GM12878 (cell line): ENCODE data around the gene ACSF2. TPM values are rescaled to one million over a fixed set of nuclear protein-coding genes. Genes with fewer than 3 reads are reported as not detected.

ENCODE experiments used
- ATAC-seq: fragments of 200-7000 bp; cut with Tn5 transposase; 3 replicates; pipeline ENCODE4 v1.9.1; 2020; ENCODE audit warnings: mild to moderate bottlenecking, moderate library complexity
- BruUV-seq: library from RNA; stranded (reverse); fragments of 400-500 nt; replicated peaks from 2 replicates; lab custom pipeline; 2021; lab: Mats Ljungman, UMichigan
- CTCF ChIA-PET: fragments of 300-600 bp; sonication (Branson Sonifier 250); formaldehyde crosslinking; extraction: SDS; loops from one replicate; lab custom pipeline; 2021; ENCODE audit warnings: inconsistent platforms; lab: Yijun Ruan, JAX
- POLR2A ChIA-PET: fragments of 350-600 bp; formaldehyde crosslinking; extraction: SDS; loops from one replicate; lab custom pipeline; 2021; ENCODE audit warnings: inconsistent platforms; lab: Charles Lee
- RAD21 ChIA-PET: fragments of 300-600 bp; sonication (Branson Sonifier 250); formaldehyde crosslinking; loops from one replicate; lab custom pipeline; 2023; ENCODE audit warnings: antibody characterized with exemption; ENCODE audit not compliant: unreplicated experiment; lab: Charles Lee
- SMC1A ChIA-PET: fragments of 300-600 bp; sonication (Branson Sonifier 250); formaldehyde crosslinking; loops from one replicate; lab custom pipeline; 2023; ENCODE audit not compliant: unreplicated experiment, uncharacterized antibody; lab: Charles Lee
- DNase-seq: peaks from one replicate; pipeline ENCODE4 v3.0.0-alpha.2; 2011; ENCODE audit warnings: low read depth, low spot score
- FAIRE-seq: peaks from 3 replicates; lab custom pipeline; 2011; peaks lifted over from hg19 to GRCh38; lab: Jason Lieb, UNC
- H2AFZ ChIP-seq: 2 replicates; pipeline ENCODE4 v1.6.0; 2011; ENCODE audit warnings: low read depth, low read length, control low read depth; ENCODE audit not compliant: control insufficient read depth
- H3K27ac ChIP-seq: 2 replicates; pipeline ENCODE4 v1.5.1; 2011; ENCODE audit warnings: control low read depth; ENCODE audit not compliant: control insufficient read depth, insufficient read depth
- H3K27me3 ChIP-seq, 2 experiments: replicated peaks in 1 of 2; 2 replicates each; pipeline versions ENCODE4 v1.6.0 to v1.6.1; 2011; ENCODE audit warnings: low read length in 1 of 2; ENCODE audit not compliant: control insufficient read depth in 2 of 2, insufficient read depth in 2 of 2
- H3K36me3 ChIP-seq, 2 experiments: 2 replicates each; pipeline ENCODE4 v1.5.1; 2011; ENCODE audit warnings: low read length in 1 of 2; ENCODE audit not compliant: control insufficient read depth in 2 of 2, insufficient read depth in 2 of 2
- H3K4me1 ChIP-seq: 2 replicates; pipeline ENCODE4 v1.6.1; 2011; ENCODE audit warnings: mild to moderate bottlenecking, low read length, moderate library complexity, mixed read lengths; ENCODE audit not compliant: control insufficient read depth, insufficient read depth
- H3K4me2 ChIP-seq: 2 replicates; pipeline ENCODE4 v1.6.0; 2011; ENCODE audit warnings: control low read depth; ENCODE audit not compliant: control insufficient read depth, insufficient read depth
- H3K4me3 ChIP-seq: fragments of 200-600 bp; sonication (generic); 2 replicates; pipeline ENCODE4 v1.5.1; 2016
- H3K79me2 ChIP-seq: 2 replicates; pipeline ENCODE4 v1.6.0; 2011; ENCODE audit warnings: low read length; ENCODE audit not compliant: control insufficient read depth, insufficient read depth
- H3K9ac ChIP-seq: 2 replicates; pipeline ENCODE4 v1.8.0; 2011; ENCODE audit warnings: low read length, control low read depth, mixed read lengths; ENCODE audit not compliant: control insufficient read depth, insufficient read depth
- H3K9me3 ChIP-seq: replicated peaks from 3 replicates; pipeline ENCODE4 v1.5.1; 2011; ENCODE audit warnings: mild to moderate bottlenecking, low read length; ENCODE audit not compliant: control insufficient read depth, insufficient read depth
- H4K20me1 ChIP-seq: 2 replicates; pipeline ENCODE4 v1.6.0; 2011; ENCODE audit not compliant: control insufficient read depth, insufficient read depth
- ATF7 ChIP-seq: fragments of 450-650 bp; IDR thresholded peaks from 2 replicates; pipeline ENCODE4 v1.6.1; 2016; ENCODE audit warnings: low read depth, mild to moderate bottlenecking
- CBX5 ChIP-seq: sonication (generic); IDR thresholded peaks from 2 replicates; pipeline ENCODE4 v1.6.1; 2016; ENCODE audit warnings: low read depth, moderate library complexity, mild to moderate bottlenecking, inconsistent platforms
- MTA2 ChIP-seq: fragments of 450-650 bp; IDR thresholded peaks from 2 replicates; pipeline ENCODE4 v1.6.1; 2016; ENCODE audit warnings: low read depth, mild to moderate bottlenecking, moderate library complexity
- NFYA ChIP-seq: IDR thresholded peaks from 2 replicates; pipeline ENCODE4 v1.6.1; 2011; ENCODE audit warnings: low read depth, mild to moderate bottlenecking, low read length, improper control_type of control experiment, borderline replicate concordance
- NR2F1 ChIP-seq: fragments of 450-650 bp; conservative IDR thresholded peaks from 2 replicates; pipeline ENCODE4 v1.6.1; 2017; ENCODE audit warnings: mild to moderate bottlenecking
- POLR2AphosphoS2 ChIP-seq: IDR thresholded peaks from 2 replicates; pipeline ENCODE4 v1.6.1; 2011; ENCODE audit warnings: low read depth, mild to moderate bottlenecking, low read length, improper control_type of control experiment, moderate library complexity
- WGBS: methylation state at CpG from one replicate; pipeline ENCODE4 v1.1.6; 2016; ENCODE audit warnings: low lambda C conversion rate; ENCODE audit not compliant: insufficient replicate concordance, insufficient coverage; ENCODE audit errors: missing lambda C conversion rate; 5-methylcytosine and 5-hydroxymethylcytosine counted together
- in situ Hi-C: fragments of 300-500 bp; cut with MboI; formaldehyde crosslinking; loops from 9 replicates; pipeline ENCODE4 v1.14.3; 2018; ENCODE audit warnings: mixed read lengths
- intact Hi-C: fragments of 100-400 bp; cut with micrococcal nuclease; formaldehyde crosslinking; loops from one replicate; pipeline ENCODE4 v1.14.2; 2022; ENCODE audit not compliant: unreplicated experiment
- polyA plus RNA-seq, 11 experiments: library from polyadenylated mRNA; depleted of rRNA in 4 of 11; unstranded in 6 of 11; stranded (reverse) in 5 of 11; fragments of >200 nt; fragmentation: Nextera tagmentation in 4 of 11; fragmentation: Illumina TruSeq in 1 of 11; extraction: Ambion mirVana in 4 of 11; extraction: Trizol in 1 of 11; gene quantifications; 1 replicate in 1 of 11; 2 replicates in 10 of 11; pipeline versions ENCODE4 v1.2.1 to v1.2.3, GENCODE V29; 2011 to 2016; ENCODE audit warnings: inconsistent platforms in 2 of 11, missing spikeins in 2 of 11, low read depth in 1 of 11
- total RNA-seq, 4 experiments: library from RNA; depleted of rRNA in 3 of 4; stranded (reverse); fragments of >200 nt in 3 of 4; fragmentation: Illumina TruSeq in 1 of 4; extraction: Trizol in 1 of 4; gene quantifications; 2 replicates each; pipeline versions ENCODE4 v1.2.1 to v1.2.3, GENCODE V29; 2013 to 2021

The ACSF2 gene
- total and polyA plus RNA-seq, 10 of the 15 experiments (the other 5 are each of a cell fraction or from before 2014, with no cell fraction given) = 7.1 to 32.8 (median 16.8) TPM

DNA sequence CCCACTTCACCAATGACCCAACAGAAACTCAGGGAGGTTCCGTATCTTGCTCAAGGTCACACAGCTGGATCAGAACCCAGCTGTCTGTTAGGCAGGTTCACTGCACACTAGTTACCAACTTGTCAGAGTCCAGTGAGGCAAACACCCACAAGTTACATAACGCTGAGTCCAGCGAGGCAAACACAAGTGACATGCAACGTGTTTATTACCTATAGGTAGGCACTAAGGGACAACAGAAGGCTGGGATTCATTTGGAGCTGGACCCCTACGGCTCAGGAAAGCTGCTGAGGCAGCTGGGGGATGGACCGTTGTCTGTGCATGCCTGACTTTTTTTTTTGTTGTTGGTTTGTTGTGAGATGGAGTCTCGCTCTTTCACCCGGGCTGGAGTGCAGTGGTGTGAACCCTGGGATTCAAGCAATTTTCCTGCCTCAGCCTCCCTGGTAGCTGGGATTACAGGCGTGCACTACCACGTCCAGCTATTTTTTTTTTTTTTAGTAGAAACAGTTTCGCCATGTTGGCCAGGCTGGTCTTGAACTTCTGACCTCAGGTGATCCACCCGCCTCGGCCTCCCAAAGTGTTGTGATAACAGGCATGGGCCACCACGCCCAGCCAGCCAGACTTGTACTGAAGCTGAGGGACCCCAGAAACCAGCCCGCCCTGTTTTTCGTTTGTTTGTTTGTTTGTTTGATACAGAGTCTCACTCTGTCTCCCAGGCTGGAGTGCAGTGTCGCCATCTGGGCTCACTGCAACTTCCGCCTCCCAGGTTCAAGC is 50.7 kb downstream of the ACSF2 start:
- no peaks in the 10 kb centered on the region for H4K20me1 ChIP-seq
- no peak for ATAC-seq
- H3K4me2 ChIP-seq = no peak overlapping the region
- H2AFZ ChIP-seq = no peak overlapping the region
- intact Hi-C loops (loop anchor here (5.0 kb wide), 1 partner anchor 129 kb away; the partner anchor contains the start of gene XYLT2), in situ Hi-C loops (no loop called here)
- no peak overlapping the region for H3K27ac ChIP-seq
- no peaks in the 10 kb centered on the region for H3K27me3 ChIP-seq
- WGBS = 80% methylated on average over 18 of the region's 18 CpGs
- no peak for DNase-seq
- RAD21 ChIA-PET = no interaction called here
- no peaks in the 10 kb centered on the region for H3K79me2 ChIP-seq
- POLR2A ChIA-PET = interaction anchor here (0.6 kb wide), 1 partner anchor 187 kb away, joined by 3 read pairs; no protein-coding TSS in a partner anchor
- CTCF ChIA-PET = interaction anchor here (0.6 to 1.6 kb wide), 5 partner anchors 55 to 387 kb away, joined by 3 to 4 read pairs (median 3); partner anchors contain the start of gene LRRC59
- FAIRE-seq = no peak
- TF ChIP-seq ATF7 (no peak), MTA2 (no peak), POLR2AphosphoS2 (no peak), NR2F1 (no peak), CBX5 (no peak), NFYA (no peak)
- H3K4me1 ChIP-seq = no peaks in the 10 kb centered on the region
- H3K9me3 ChIP-seq = no peaks in the 10 kb centered on the region
- H3K4me3 ChIP-seq = no peak overlapping the region
- H3K36me3 ChIP-seq = no peaks in the 10 kb centered on the region
- no TSS peak for BruUV-seq
- SMC1A ChIA-PET = interaction anchor here (1.3 kb wide), 1 partner anchor 80 kb away, joined by 4 read pairs; the partner anchor contains the start of gene LRRC59
- H3K9ac ChIP-seq = no peak overlapping the region
